ENCODE results near the gene SNX5. TPM values are rescaled to one million over a fixed set of nuclear protein-coding genes. Genes with fewer than 3 reads are reported as not detected.

Gene SNX5
- total RNA-seq, 1 donor from 2014 or later, result 46.3 TPM

- intact Hi-C loops (cut with micrococcal nuclease), result no loop called here
- DNase-seq, result no peak
- peak; percentile 24 for TF ChIP-seq CTCF (IDR thresholded peaks at IDR 0.05; ENCODE audit: borderline replicate concordance)
- Histone ChIP-seq H3K9me3 (replicated peaks) (no peaks in the 10 kb centered on the region), H3K4me1 (peaks cover 93% of the 10 kb centered on the region), H3K27me3 (ENCODE audit: low read depth) (no peaks in the 10 kb centered on the region), H3K4me3 (peak overlapping the region; percentile 95), H3K27ac (replicated peaks) (peak overlapping the region; percentile 99), H3K36me3 (no peaks in the 10 kb centered on the region)
Measured at GRCh38 chr20:17966432-17967310, 1.9 kb downstream of the SNX5 start.

GRCh38 chr20:17965042-17965697 lies 3.4 kb downstream of the SNX5 start:
- DNase-seq, result no peak
- no peak for TF ChIP-seq CTCF (IDR thresholded peaks at IDR 0.05; ENCODE audit: borderline replicate concordance)
- Histone ChIP-seq H3K4me1 (peaks cover 92% of the 10 kb centered on the region), H3K4me3 (peak overlapping the region; percentile 95), H3K27ac (replicated peaks) (peak overlapping the region; percentile 99), H3K27me3 (ENCODE audit: low read depth) (no peaks in the 10 kb centered on the region), H3K9me3 (replicated peaks) (no peaks in the 10 kb centered on the region), H3K36me3 (no peaks in the 10 kb centered on the region)
- intact Hi-C loops (cut with micrococcal nuclease), result no loop called here

- no peak for DNase-seq
- no peak overlapping the region for H3K27ac ChIP-seq (replicated peaks)
- no peak overlapping the region for H3K4me3 ChIP-seq
- intact Hi-C loops (cut with micrococcal nuclease), result no loop called here
- no peaks in the 10 kb centered on the region for H3K27me3 ChIP-seq (ENCODE audit: low read depth)
- no peak for TF ChIP-seq CTCF (IDR thresholded peaks at IDR 0.05; ENCODE audit: borderline replicate concordance)
- H3K36me3 ChIP-seq, result no peaks in the 10 kb centered on the region
- peaks cover 91% of the 10 kb centered on the region for H3K4me1 ChIP-seq
- no peaks in the 10 kb centered on the region for H3K9me3 ChIP-seq (replicated peaks)
Measured at GRCh38 chr20:17964632-17965031, 4.0 kb downstream of the SNX5 start.

- Histone ChIP-seq H3K4me3 (no peak overlapping the region), H3K27me3 (ENCODE audit: low read depth) (no peaks in the 10 kb centered on the region), H3K36me3 (no peaks in the 10 kb centered on the region), H3K27ac (replicated peaks) (no peak overlapping the region), H3K9me3 (replicated peaks) (no peaks in the 10 kb centered on the region), H3K4me1 (peaks cover 91% of the 10 kb centered on the region)
- DNase-seq, result no peak
- intact Hi-C loops (cut with micrococcal nuclease), result no loop called here
- TF ChIP-seq CTCF (IDR thresholded peaks at IDR 0.05; ENCODE audit: borderline replicate concordance), result no peak
Measured at GRCh38 chr20:17964073-17964472, 4.5 kb downstream of the SNX5 start.

- Histone ChIP-seq H3K9me3 (replicated peaks) (no peaks in the 10 kb centered on the region), H3K36me3 (no peaks in the 10 kb centered on the region), H3K4me1 (peaks cover 96% of the 10 kb centered on the region), H3K27ac (replicated peaks) (peak overlapping the region; percentile 58), H3K4me3 (no peak overlapping the region), H3K27me3 (ENCODE audit: low read depth) (no peaks in the 10 kb centered on the region)
- DNase-seq, result no peak
- intact Hi-C loops (cut with micrococcal nuclease), result no loop called here
- TF ChIP-seq CTCF (IDR thresholded peaks at IDR 0.05; ENCODE audit: borderline replicate concordance), result no peak
Measured at GRCh38 chr20:17963114-17963897, 5.3 kb downstream of the SNX5 start.
